Measurements from ENCODE around the gene OR51L1. TPM values are rescaled to one million over a fixed set of nuclear protein-coding genes. Genes with fewer than 3 reads are reported as not detected.

The OR51L1 gene
- total RNA-seq, 1 donor, result under 0.01 TPM

GRCh38 chr11:5046226-5046625 is 51.6 kb downstream of the OR51L1 start, which contains the start of gene OR52J3:
Gene OR52J3, plus strand, starts transcription at chr11:5046526. Its CDS starts 0 bp downstream, at chr11:5046526.
- no peak for DNase-seq (ENCODE audit: low read depth in 2 of 3, low spot score in 2 of 3)

- no peak for DNase-seq (ENCODE audit: low read depth in 2 of 3, low spot score in 2 of 3)
Measured at GRCh38 chr11:5046754-5047330, 52.2 kb downstream of the OR51L1 start.

Other genes starting within 250 kb of the OR51L1 start
- gene OR51F1, start 224.9 kb upstream of the OR51L1 start, total RNA-seq, result not detected
- gene OR52R1, start 190.5 kb upstream of the OR51L1 start, total RNA-seq, result not detected
- gene OR51F2, start 173.5 kb upstream of the OR51L1 start, total RNA-seq, result not detected
- gene OR51S1, start 145.6 kb upstream of the OR51L1 start, total RNA-seq, result not detected
- not detected for gene OR51T1, start 113.0 kb upstream of the OR51L1 start, total RNA-seq
- not detected for gene OR51A7, start 91.1 kb upstream of the OR51L1 start, total RNA-seq
- not detected for gene OR51G2, start 75.5 kb upstream of the OR51L1 start, total RNA-seq
- not detected for gene OR51G1, start 70.5 kb upstream of the OR51L1 start, total RNA-seq
- under 0.01 TPM for gene OR51A4, start 47.2 kb upstream of the OR51L1 start, total RNA-seq
- gene OR51A2, start 39.1 kb upstream of the OR51L1 start, total RNA-seq, result not detected
- not detected for gene OR52J3, start 51.7 kb downstream of the OR51L1 start, total RNA-seq
- not detected for gene OR52E2, start 64.8 kb downstream of the OR51L1 start, total RNA-seq
- gene OR52E1, start 74.7 kb downstream of the OR51L1 start, total RNA-seq, result under 0.01 TPM
- not detected for gene OR52A5, start 143.5 kb downstream of the OR51L1 start, total RNA-seq
- 0.27 TPM for gene OR52A1, start 159.9 kb downstream of the OR51L1 start, total RNA-seq
- gene OR51V1, start 205.8 kb downstream of the OR51L1 start, total RNA-seq, result not detected
- gene HBB, start 232.2 kb downstream of the OR51L1 start, total RNA-seq, result 708 TPM
- 77.0 TPM for gene HBD, start 239.6 kb downstream of the OR51L1 start, total RNA-seq

Measured in hematopoietic multipotent progenitor cell (in vitro differentiated cells).